ENCODE results near the gene CD53.

DNA sequence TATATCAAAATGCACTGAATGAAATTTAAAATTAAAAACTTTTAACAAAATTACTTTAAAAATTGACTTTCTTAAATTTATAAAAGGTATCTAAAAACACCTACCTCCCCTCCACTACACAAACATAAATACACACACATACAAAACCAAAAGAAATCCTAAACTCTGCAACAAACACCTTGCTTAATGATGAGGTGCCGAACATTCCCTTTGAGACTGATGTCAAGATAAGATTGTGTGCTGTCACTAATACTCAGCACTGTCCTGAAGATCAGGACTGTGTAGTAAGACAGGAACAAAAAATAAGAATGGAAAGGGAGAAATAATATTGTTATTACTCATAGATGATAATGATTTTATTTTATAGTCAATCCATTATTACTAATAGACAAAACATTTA is 45.1 kb downstream of the CD53 start:
- TF ChIP-seq EZH2 (IDR thresholded peaks at IDR 0.05; ENCODE audit: insufficient read depth, poor library complexity, severe bottlenecking) (no peak), EZH2phosphoT487 (IDR thresholded peaks at IDR 0.05; ENCODE audit: insufficient read depth, low read depth) (no peak)

All from GM23248 (cell line).